Kidney epithelial cell (primary cell): ENCODE measurements around the gene OR9Q1. TPM values are rescaled to one million over a fixed set of nuclear protein-coding genes. Genes with fewer than 3 reads are reported as not detected.
"Not testable (repeated sequence)": the region's sequence is repeated elsewhere in the genome, so short reads cannot be mapped to it uniquely, and the experiment has no call there.

Source experiments
- DNase-seq: peaks from one replicate; pipeline ENCODE4 v3.0.0-alpha.2; 2010; ENCODE audit warnings: low read depth
- H3K27me3 ChIP-seq: 2 replicates; pipeline ENCODE4 v1.6.0; 2011; ENCODE audit warnings: low read length; ENCODE audit not compliant: control insufficient read depth, insufficient read depth
- H3K36me3 ChIP-seq: 2 replicates; pipeline ENCODE4 v1.5.1; 2011; ENCODE audit warnings: low read length; ENCODE audit not compliant: control insufficient read depth, insufficient read depth
- H3K4me3 ChIP-seq: 2 replicates; pipeline ENCODE4 v1.5.1; 2011; ENCODE audit warnings: low read depth, mild to moderate bottlenecking, control low read depth, low read length
- total RNA-seq: library from RNA; depleted of rRNA; stranded (reverse); fragments of >200 nt; gene quantifications from 2 replicates; pipeline ENCODE4 v1.2.3, GENCODE V29; 2015
- TF ChIP-seq, protein P1 (sequence below): IDR thresholded peaks from 2 replicates; pipeline ENCODE4 v1.5.1; 2011; ENCODE audit warnings: mild to moderate bottlenecking, moderate library complexity, low read length, control low read depth, inconsistent platforms; ENCODE audit not compliant: insufficient read depth, poor library complexity, severe bottlenecking

Gene OR9Q1
- total RNA-seq, 1 donor from 2014 or later: not detected

DNA sequence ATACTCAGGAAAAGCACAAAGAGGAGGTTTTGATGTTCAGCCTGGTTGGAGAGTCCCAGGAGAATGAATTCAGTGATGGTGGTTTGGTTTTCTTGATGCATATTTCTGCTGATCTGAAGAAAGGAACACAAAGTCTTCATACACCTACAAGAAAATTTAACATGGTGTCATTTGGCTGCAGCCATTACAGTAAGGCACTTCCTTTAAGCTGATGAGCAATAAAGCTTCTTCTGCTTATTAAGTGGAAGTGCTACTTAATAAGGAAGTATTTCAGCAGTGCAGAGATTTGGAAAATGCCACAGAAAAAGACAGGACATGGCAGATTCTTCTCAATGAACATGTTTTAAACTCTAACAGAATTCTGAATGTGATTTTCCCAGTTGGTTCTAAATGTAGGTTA lies 180.4 kb downstream of the OR9Q1 start, which contains the start of gene OR1S2:
TSS of gene OR1S2 (minus strand) at position 101 of the 400 bp plus-strand sequence. CDS start at position 101, 0 bp downstream.
- Histone ChIP-seq H3K36me3 (no peaks in the 10 kb centered on the region), H3K4me3 (no peak within 1 kb of the TSS), H3K27me3 (no peaks in the 10 kb centered on the region)
- TF ChIP-seq, protein P1, sequence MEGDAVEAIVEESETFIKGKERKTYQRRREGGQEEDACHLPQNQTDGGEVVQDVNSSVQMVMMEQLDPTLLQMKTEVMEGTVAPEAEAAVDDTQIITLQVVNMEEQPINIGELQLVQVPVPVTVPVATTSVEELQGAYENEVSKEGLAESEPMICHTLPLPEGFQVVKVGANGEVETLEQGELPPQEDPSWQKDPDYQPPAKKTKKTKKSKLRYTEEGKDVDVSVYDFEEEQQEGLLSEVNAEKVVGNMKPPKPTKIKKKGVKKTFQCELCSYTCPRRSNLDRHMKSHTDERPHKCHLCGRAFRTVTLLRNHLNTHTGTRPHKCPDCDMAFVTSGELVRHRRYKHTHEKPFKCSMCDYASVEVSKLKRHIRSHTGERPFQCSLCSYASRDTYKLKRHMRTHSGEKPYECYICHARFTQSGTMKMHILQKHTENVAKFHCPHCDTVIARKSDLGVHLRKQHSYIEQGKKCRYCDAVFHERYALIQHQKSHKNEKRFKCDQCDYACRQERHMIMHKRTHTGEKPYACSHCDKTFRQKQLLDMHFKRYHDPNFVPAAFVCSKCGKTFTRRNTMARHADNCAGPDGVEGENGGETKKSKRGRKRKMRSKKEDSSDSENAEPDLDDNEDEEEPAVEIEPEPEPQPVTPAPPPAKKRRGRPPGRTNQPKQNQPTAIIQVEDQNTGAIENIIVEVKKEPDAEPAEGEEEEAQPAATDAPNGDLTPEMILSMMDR: no peak
- DNase-seq: no peak

DNA sequence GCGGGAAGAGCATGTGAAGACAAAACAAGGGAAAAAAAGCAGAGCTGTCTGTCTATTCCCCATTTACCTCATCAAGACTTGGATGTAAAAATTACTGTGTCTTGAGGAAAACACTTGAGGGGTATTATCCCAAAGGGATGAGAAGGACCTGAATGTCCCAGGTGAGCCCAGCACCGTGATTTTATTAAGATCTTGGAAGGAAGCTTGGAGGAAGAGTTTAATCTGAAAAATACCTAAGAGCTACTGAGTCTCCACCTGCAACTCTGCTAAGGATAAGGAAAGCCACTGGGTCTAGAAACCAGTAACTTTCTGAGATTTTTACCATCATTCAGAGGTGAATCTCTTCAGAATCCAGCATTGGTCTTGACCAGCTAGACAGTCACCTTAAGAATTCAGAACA lies 188.7 kb downstream of the OR9Q1 start, which contains the start of gene OR1S1:
TSS of gene OR1S1 (plus strand) at position 301 of the 400 bp plus-strand sequence.
- H3K4me3 ChIP-seq, DNase-seq, H3K27me3 ChIP-seq, H3K36me3 ChIP-seq: not testable (repeated sequence)

DNA sequence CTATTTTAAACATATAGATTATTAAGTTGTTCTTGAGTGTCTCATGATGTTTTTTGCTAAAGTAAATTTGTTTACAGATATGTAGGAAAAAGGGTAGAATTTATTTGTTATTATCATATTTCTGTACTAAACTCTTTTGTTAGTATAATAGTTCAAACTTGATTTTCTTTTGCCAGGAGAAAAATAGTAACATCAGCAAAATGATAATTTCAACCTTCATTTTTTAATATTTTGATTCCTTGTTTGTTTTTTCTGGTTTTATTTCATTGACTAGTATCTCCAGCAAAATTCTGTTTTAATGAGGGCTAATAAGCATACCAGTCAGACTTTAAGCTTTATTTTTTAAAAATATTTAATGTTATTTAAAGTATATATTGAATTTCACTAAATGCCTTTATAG lies 192.8 kb downstream of the OR9Q1 start:
- DNase-seq: no peak
- Histone ChIP-seq H3K4me3 (no peak overlapping the region), H3K36me3 (no peaks in the 10 kb centered on the region), H3K27me3 (no peaks in the 10 kb centered on the region)
- TF ChIP-seq, protein P1: no peak

DNA sequence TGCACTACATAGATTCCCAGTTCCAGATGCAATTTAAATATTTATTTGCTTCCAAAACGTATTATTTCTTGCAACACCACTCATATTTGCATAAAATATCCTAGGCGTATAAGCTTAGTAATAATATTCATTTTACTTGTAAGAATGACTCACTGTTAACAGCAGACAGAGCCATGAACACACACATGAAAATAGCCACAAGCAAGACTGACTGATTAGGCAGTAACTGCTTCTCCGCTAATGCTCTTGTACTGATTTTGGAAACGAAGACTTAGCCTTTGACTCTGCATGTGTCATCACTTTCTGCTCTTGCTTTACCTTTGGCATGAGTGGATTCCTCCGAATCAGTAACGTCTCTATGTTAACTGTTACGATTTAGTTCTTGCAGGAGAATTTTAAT lies 199.0 kb downstream of the OR9Q1 start:
- Histone ChIP-seq H3K36me3 (no peaks in the 10 kb centered on the region), H3K27me3 (no peaks in the 10 kb centered on the region), H3K4me3 (no peak overlapping the region)
- DNase-seq: no peak
- TF ChIP-seq, protein P1: no peak

DNA sequence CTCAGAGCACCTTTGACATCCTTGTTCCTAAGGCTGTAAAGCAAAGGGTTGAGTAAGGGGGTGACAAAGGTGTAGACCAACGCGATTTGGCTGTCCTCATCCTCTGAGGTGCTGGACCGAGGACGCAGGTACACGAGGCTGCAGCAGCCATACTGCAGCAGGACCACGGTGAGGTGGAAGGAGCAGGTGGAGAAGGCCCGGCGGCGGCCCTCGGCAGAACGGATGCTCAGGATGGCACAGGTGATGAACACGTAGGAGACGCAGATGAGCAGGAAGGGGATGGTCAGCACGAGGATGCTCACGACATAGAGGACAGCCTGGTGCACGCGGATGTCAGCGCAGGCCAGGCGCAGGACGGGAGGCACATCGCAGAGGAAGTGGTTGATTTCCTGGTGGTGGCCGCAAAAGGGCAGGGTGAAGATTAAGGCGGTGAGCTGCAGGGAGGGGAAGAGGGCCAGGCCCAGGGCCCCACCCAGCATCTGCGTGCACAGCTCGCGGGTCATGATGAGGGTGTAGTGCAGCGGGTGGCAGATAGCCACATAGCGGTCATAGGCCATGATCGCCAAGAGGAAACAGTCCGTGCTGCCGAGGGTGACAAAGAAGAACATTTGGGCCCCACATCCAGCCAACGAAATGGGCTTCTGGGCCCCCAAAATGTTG lies 204.4 kb downstream of the OR9Q1 start:
- no peak for DNase-seq
- Histone ChIP-seq H3K27me3 (no peaks in the 10 kb centered on the region), H3K36me3 (no peaks in the 10 kb centered on the region), H3K4me3 (no peak overlapping the region)
- TF ChIP-seq, protein P1: no peak

Other genes with a start within 250 kb of the OR9Q1 start
- gene OR6Q1, start 7.1 kb downstream of the OR9Q1 start, total RNA-seq: not detected in 2 replicates
- gene OR9I1, start 101.6 kb downstream of the OR9Q1 start, total RNA-seq: not detected in 2 replicates
- gene OR9Q2, start 165.2 kb downstream of the OR9Q1 start, total RNA-seq: not detected in 2 replicates
- gene OR1S2, start 180.3 kb downstream of the OR9Q1 start, total RNA-seq: not detected in 2 replicates
- gene OR1S1, start 188.8 kb downstream of the OR9Q1 start, total RNA-seq: not detected in 2 replicates
- not detected in 2 replicates for gene OR10Q1, start 205.0 kb downstream of the OR9Q1 start, total RNA-seq
- gene OR10W1, start 244.4 kb downstream of the OR9Q1 start, total RNA-seq: not detected in 2 replicates